ENCODE measurements around the gene ESPNL.

ESPNL gene

GRCh38 chr2:238098901-238099713 is 1.0 kb upstream of the ESPNL start:
- DNase-seq (ENCODE audit: low spot score) (peak; percentile 51), ATAC-seq (ENCODE audit: low read depth) (no peak)

GRCh38 chr2:238099714-238100048 is 459 bp upstream of the ESPNL start:
- no peak overlapping the region for H3K27ac ChIP-seq (ENCODE audit: poor library complexity, severe bottlenecking)
- no peaks in the 10 kb centered on the region for H3K9me3 ChIP-seq (ENCODE audit: severe bottlenecking)
- no peaks in the 10 kb centered on the region for H3K36me3 ChIP-seq (ENCODE audit: low read depth)
- H3K27me3 ChIP-seq (ENCODE audit: insufficient read depth, poor library complexity, severe bottlenecking) = no peaks in the 10 kb centered on the region
- no peaks in the 10 kb centered on the region for H3K4me1 ChIP-seq (ENCODE audit: insufficient read depth, poor library complexity, severe bottlenecking)
- TF ChIP-seq CTCF (IDR thresholded peaks at IDR 0.05; ENCODE audit: poor library complexity, severe bottlenecking) = no peak
- DNase-seq (ENCODE audit: low spot score) (peak; percentile 44), ATAC-seq (ENCODE audit: low read depth) (no peak)
- H3K4me3 ChIP-seq (ENCODE audit: severe bottlenecking) = no peak overlapping the region

More at GRCh38 chr2:238098901-238099713, 1.0 kb upstream of the ESPNL start:
- Histone ChIP-seq H3K4me3 (ENCODE audit: severe bottlenecking) (no peak overlapping the region), H3K27ac (ENCODE audit: poor library complexity, severe bottlenecking) (no peak overlapping the region), H3K4me1 (ENCODE audit: insufficient read depth, poor library complexity, severe bottlenecking) (no peaks in the 10 kb centered on the region), H3K9me3 (ENCODE audit: severe bottlenecking) (no peaks in the 10 kb centered on the region), H3K27me3 (ENCODE audit: insufficient read depth, poor library complexity, severe bottlenecking) (no peaks in the 10 kb centered on the region), H3K36me3 (ENCODE audit: low read depth) (no peaks in the 10 kb centered on the region)
- no peak for TF ChIP-seq CTCF (IDR thresholded peaks at IDR 0.05; ENCODE audit: poor library complexity, severe bottlenecking)

GRCh38 chr2:238100821-238101771 is 956 bp downstream of the ESPNL start:
- TF ChIP-seq CTCF (IDR thresholded peaks at IDR 0.05; ENCODE audit: poor library complexity, severe bottlenecking) = no peak
- ATAC-seq (ENCODE audit: low read depth) (no peak), DNase-seq (ENCODE audit: low spot score) (peak; percentile 61)
- Histone ChIP-seq H3K4me3 (ENCODE audit: severe bottlenecking) (no peak overlapping the region), H3K27ac (ENCODE audit: poor library complexity, severe bottlenecking) (no peak overlapping the region), H3K27me3 (ENCODE audit: insufficient read depth, poor library complexity, severe bottlenecking) (no peaks in the 10 kb centered on the region), H3K9me3 (ENCODE audit: severe bottlenecking) (no peaks in the 10 kb centered on the region), H3K36me3 (ENCODE audit: low read depth) (no peaks in the 10 kb centered on the region), H3K4me1 (ENCODE audit: insufficient read depth, poor library complexity, severe bottlenecking) (no peaks in the 10 kb centered on the region)

GRCh38 chr2:238101891-238102841 is 2.0 kb downstream of the ESPNL start:
- no peak overlapping the region for H3K4me3 ChIP-seq (ENCODE audit: severe bottlenecking)
- H3K9me3 ChIP-seq (ENCODE audit: severe bottlenecking) = no peaks in the 10 kb centered on the region
- TF ChIP-seq CTCF (IDR thresholded peaks at IDR 0.05; ENCODE audit: poor library complexity, severe bottlenecking) = no peak
- DNase-seq (ENCODE audit: low spot score) (peak; percentile 63), ATAC-seq (ENCODE audit: low read depth) (no peak)
- no peak overlapping the region for H3K27ac ChIP-seq (ENCODE audit: poor library complexity, severe bottlenecking)
- H3K36me3 ChIP-seq (ENCODE audit: low read depth) = no peaks in the 10 kb centered on the region
- no peaks in the 10 kb centered on the region for H3K27me3 ChIP-seq (ENCODE audit: insufficient read depth, poor library complexity, severe bottlenecking)
- H3K4me1 ChIP-seq (ENCODE audit: insufficient read depth, poor library complexity, severe bottlenecking) = no peaks in the 10 kb centered on the region
